HG03521 (cell line): Measurements from ENCODE around the gene C2orf49.
"Not testable (repeated sequence)": the region's sequence is repeated elsewhere in the genome, so short reads cannot be mapped to it uniquely, and the experiment has no call there.

ENCODE experiments used
- ATAC-seq: cut with Tn5 transposase; IDR thresholded peaks from one replicate; pipeline ENCODE4 v1.9.1; 2021; ENCODE audit warnings: mild to moderate bottlenecking, moderate library complexity; ENCODE audit not compliant: unreplicated experiment

Gene C2orf49

GRCh38 chr2:105320651-105321215, 16.6 kb upstream of the C2orf49 start:
- ATAC-seq: no peak

- no peak for ATAC-seq
Measured at GRCh38 chr2:105321875-105322646, 15.3 kb upstream of the C2orf49 start.

- no peak for ATAC-seq
Measured at GRCh38 chr2:105323111-105323510, 14.2 kb upstream of the C2orf49 start.

- no peak for ATAC-seq
Measured at GRCh38 chr2:105324101-105324500, 13.2 kb upstream of the C2orf49 start.

GRCh38 chr2:105324732-105325131, 12.6 kb upstream of the C2orf49 start:
- no peak for ATAC-seq

- no peak for ATAC-seq
Measured at GRCh38 chr2:105325389-105325963, 11.9 kb upstream of the C2orf49 start.

- ATAC-seq: not testable (repeated sequence)
Measured at GRCh38 chr2:105327271-105327670, 10.1 kb upstream of the C2orf49 start.

GRCh38 chr2:105327690-105328089, 9.7 kb upstream of the C2orf49 start:
- ATAC-seq: no peak

- no peak for ATAC-seq
Measured at GRCh38 chr2:105328281-105329196, 8.8 kb upstream of the C2orf49 start.

GRCh38 chr2:105329197-105329554, 8.2 kb upstream of the C2orf49 start:
- ATAC-seq: no peak

GRCh38 chr2:105329561-105330495, 7.5 kb upstream of the C2orf49 start, which contains the start of gene TGFBRAP1:
TGFBRAP1 (minus strand) TSS chr2:105329735; CDS start chr2:105308301, 21,434 bp downstream.
- peak; percentile 83 for ATAC-seq

- no peak for ATAC-seq
Measured at GRCh38 chr2:105330681-105331375, 6.5 kb upstream of the C2orf49 start.

GRCh38 chr2:105334211-105334610, 3.1 kb upstream of the C2orf49 start:
- ATAC-seq: no peak

- ATAC-seq: no peak
Measured at GRCh38 chr2:105335469-105335868, 1.9 kb upstream of the C2orf49 start.

GRCh38 chr2:105336786-105337121, 586 bp upstream of the C2orf49 start:
- ATAC-seq: no peak

- peak; percentile 22 for ATAC-seq
Measured at GRCh38 chr2:105338020-105338385, 663 bp downstream of the C2orf49 start.

GRCh38 chr2:105339414-105339813, 2.1 kb downstream of the C2orf49 start:
- no peak for ATAC-seq

- ATAC-seq: no peak
Measured at GRCh38 chr2:105344704-105345345, 7.5 kb downstream of the C2orf49 start.

GRCh38 chr2:105357122-105357521, 19.8 kb downstream of the C2orf49 start:
- ATAC-seq: no peak
